CD8-positive, alpha-beta memory T cell (primary cell): ENCODE data around the gene KAT8. TPM values are rescaled to one million over a fixed set of nuclear protein-coding genes. Genes with fewer than 3 reads are reported as not detected.

Experiments
- CTCF ChIA-PET: fragments of 350-600 bp; sonication (Branson Sonifier 250); formaldehyde crosslinking; loops from one replicate; lab custom pipeline; 2021; ENCODE audit warnings: antibody characterized with exemption; lab: Charles Lee
- POLR2A ChIA-PET: fragments of 350-600 bp; sonication (Branson Sonifier 250); formaldehyde crosslinking; loops from one replicate; lab custom pipeline; 2021; ENCODE audit warnings: antibody characterized with exemption; lab: Charles Lee
- DNase-seq, 5 donors: peaks; one replicate each; pipeline versions ENCODE4 v3.0.0 to v3.0.0-alpha.2; 2020 to 2022; ENCODE audit warnings: mixed read lengths in 1 of 5
- H3K27ac ChIP-seq: one replicate; pipeline ENCODE4 v1.7.0; 2013; ENCODE audit warnings: low read depth, mild to moderate bottlenecking, low read length, moderate library complexity
- H3K27me3 ChIP-seq: 2 replicates; pipeline ENCODE4 v1.7.0; 2013; ENCODE audit warnings: low read length, mild to moderate bottlenecking; ENCODE audit not compliant: insufficient read depth, poor library complexity, severe bottlenecking
- H3K36me3 ChIP-seq: 2 replicates; pipeline ENCODE4 v1.7.0; 2013; ENCODE audit warnings: mild to moderate bottlenecking, low read length, moderate library complexity; ENCODE audit not compliant: insufficient read depth
- H3K4me1 ChIP-seq: 2 replicates; pipeline ENCODE4 v1.7.0; 2013; ENCODE audit warnings: mild to moderate bottlenecking, low read length, moderate library complexity; ENCODE audit not compliant: insufficient read depth
- H3K4me3 ChIP-seq: 2 replicates; pipeline ENCODE4 v1.7.0; 2013; ENCODE audit warnings: mild to moderate bottlenecking, low read length
- H3K9me3 ChIP-seq: 2 replicates; pipeline ENCODE4 v1.7.0; 2013; ENCODE audit warnings: mild to moderate bottlenecking, low read length
- H3K27ac Mint-ChIP-seq, 8 donors: one replicate each; pipeline ENCODE4 v1.8.0; 2020 to 2021; ENCODE audit warnings: mixed read lengths in 8 of 8, mild to moderate bottlenecking in 6 of 8, inconsistent platforms in 3 of 8, moderate library complexity in 3 of 8
- H3K27me3 Mint-ChIP-seq, 2 donors: one replicate each; pipeline ENCODE4 v1.8.0; 2020 to 2021; ENCODE audit warnings: mixed read lengths in 2 of 2, mild to moderate bottlenecking in 1 of 2, moderate library complexity in 1 of 2
- H3K36me3 Mint-ChIP-seq, 3 donors: one replicate each; pipeline ENCODE4 v1.8.0; 2020 to 2021; ENCODE audit warnings: mixed read lengths in 3 of 3, inconsistent platforms in 1 of 3, mild to moderate bottlenecking in 1 of 3
- H3K4me1 Mint-ChIP-seq, 3 donors: one replicate each; pipeline ENCODE4 v1.8.0; 2020 to 2021; ENCODE audit warnings: mixed read lengths in 3 of 3, inconsistent platforms in 1 of 3, mild to moderate bottlenecking in 1 of 3
- H3K4me3 Mint-ChIP-seq, 7 donors: one replicate each; pipeline ENCODE4 v1.8.0; 2020 to 2021; ENCODE audit warnings: mixed read lengths in 7 of 7, mild to moderate bottlenecking in 6 of 7, moderate library complexity in 4 of 7, inconsistent platforms in 2 of 7
- H3K9me3 Mint-ChIP-seq, 5 donors: one replicate each; pipeline ENCODE4 v1.8.0; 2020 to 2022; ENCODE audit warnings: mixed read lengths in 5 of 5, mild to moderate bottlenecking in 3 of 5, moderate library complexity in 2 of 5, inconsistent platforms in 1 of 5
- polyA plus RNA-seq: library from polyadenylated mRNA; unstranded; fragments of 300-500 nt; fragmentation: Illumina TruSeq; gene quantifications from one replicate; pipeline ENCODE4 v1.2.3, GENCODE V29; 2021
- total RNA-seq, 2 experiments: library from RNA; stranded (reverse); gene quantifications; one replicate each; pipeline ENCODE4 v1.2.3, GENCODE V29; 2021

Gene KAT8
- total and polyA plus RNA-seq, 3 experiments from 2014 or later = 56.1 to 67.3 (median 58.6) TPM

GRCh38 chr16:31081428-31082351 lies 35.8 kb upstream of the KAT8 start:
- Histone ChIP-seq H3K27ac (no peak overlapping the region), H3K4me3 (no peak overlapping the region), H3K36me3 (peaks cover 27% of the 10 kb centered on the region), H3K4me1 (no peaks in the 10 kb centered on the region), H3K9me3 (no peaks in the 10 kb centered on the region), H3K27me3 (no peaks in the 10 kb centered on the region)
- H3K4me3 Mint-ChIP-seq = no peak overlapping the region
- H3K27ac Mint-ChIP-seq = peak overlapping the region in 5 of 8 donors; percentile 32 to 89 (median 75)
- POLR2A ChIA-PET = no interaction called here
- CTCF ChIA-PET = no interaction called here
- peaks cover 8 to 42% (median 12%) of the 10 kb centered on the region in 3 donors for H3K4me1 Mint-ChIP-seq
- H3K36me3 Mint-ChIP-seq = peaks cover 0 to 80% (median 4%) of the 10 kb centered on the region in 3 donors
- no peaks in the 10 kb centered on the region for H3K9me3 Mint-ChIP-seq
- no peaks in the 10 kb centered on the region for H3K27me3 Mint-ChIP-seq
- DNase-seq = no peak

- Histone ChIP-seq H3K4me3 (no peak overlapping the region), H3K9me3 (no peaks in the 10 kb centered on the region), H3K36me3 (peaks cover 19% of the 10 kb centered on the region), H3K4me1 (no peaks in the 10 kb centered on the region), H3K27ac (no peak overlapping the region), H3K27me3 (no peaks in the 10 kb centered on the region)
- CTCF ChIA-PET = no interaction called here
- Mint-ChIP-seq H3K36me3 (peaks cover 0 to 78% (median 4%) of the 10 kb centered on the region in 3 donors), H3K4me3 (peak overlapping the region in 1 of 7 donors; percentile 2), H3K9me3 (no peaks in the 10 kb centered on the region), H3K4me1 (peaks cover 8 to 42% (median 12%) of the 10 kb centered on the region in 3 donors), H3K27ac (peak overlapping the region in 4 of 8 donors; percentile 32 to 75 (median 66)), H3K27me3 (no peaks in the 10 kb centered on the region)
- POLR2A ChIA-PET = no interaction called here
- DNase-seq = peak in 1 of 5 donors; percentile 29
Observed at GRCh38 chr16:31082368-31083045, 35.0 kb upstream of the KAT8 start.

GRCh38 chr16:31083081-31083480 lies 34.4 kb upstream of the KAT8 start:
- Mint-ChIP-seq H3K36me3 (peaks cover 0 to 73% (median 4%) of the 10 kb centered on the region in 3 donors), H3K27ac (peak overlapping the region in 2 of 8 donors; percentile 17 to 76), H3K4me3 (no peak overlapping the region), H3K9me3 (no peaks in the 10 kb centered on the region), H3K4me1 (peaks cover 3 to 38% (median 9%) of the 10 kb centered on the region in 3 donors), H3K27me3 (no peaks in the 10 kb centered on the region)
- no peak for DNase-seq
- no peaks in the 10 kb centered on the region for H3K9me3 ChIP-seq
- H3K27me3 ChIP-seq = no peaks in the 10 kb centered on the region
- ChIA-PET CTCF (interaction anchor here (1.5 kb wide), 1 partner anchor 18 kb away, joined by 3 read pairs; no protein-coding TSS in a partner anchor), POLR2A (no interaction called here)
- H3K36me3 ChIP-seq = peaks cover 13% of the 10 kb centered on the region
- H3K27ac ChIP-seq = no peak overlapping the region
- H3K4me3 ChIP-seq = no peak overlapping the region
- no peaks in the 10 kb centered on the region for H3K4me1 ChIP-seq

GRCh38 chr16:31083556-31083955 lies 33.9 kb upstream of the KAT8 start:
- H3K27ac Mint-ChIP-seq = peak overlapping the region in 2 of 8 donors; percentile 17 to 76
- no peaks in the 10 kb centered on the region for H3K9me3 Mint-ChIP-seq
- H3K4me1 Mint-ChIP-seq = peaks cover 3 to 34% (median 6%) of the 10 kb centered on the region in 3 donors
- H3K4me3 Mint-ChIP-seq = no peak overlapping the region
- no peak overlapping the region for H3K4me3 ChIP-seq
- H3K27me3 Mint-ChIP-seq = no peaks in the 10 kb centered on the region
- H3K4me1 ChIP-seq = no peaks in the 10 kb centered on the region
- H3K36me3 Mint-ChIP-seq = peaks cover 0 to 68% (median 4%) of the 10 kb centered on the region in 3 donors
- no peak overlapping the region for H3K27ac ChIP-seq
- peaks cover 8% of the 10 kb centered on the region for H3K36me3 ChIP-seq
- no peaks in the 10 kb centered on the region for H3K9me3 ChIP-seq
- DNase-seq = no peak
- ChIA-PET POLR2A (no interaction called here), CTCF (interaction anchor here (1.5 kb wide), 1 partner anchor 17 kb away, joined by 3 read pairs; no protein-coding TSS in a partner anchor)
- no peaks in the 10 kb centered on the region for H3K27me3 ChIP-seq

- ChIA-PET POLR2A (no interaction called here), CTCF (interaction anchor here (1.5 kb wide), 1 partner anchor 17 kb away, joined by 3 read pairs; no protein-coding TSS in a partner anchor)
- DNase-seq = peak in 1 of 5 donors; percentile 33
- no peak overlapping the region for H3K4me3 Mint-ChIP-seq
- H3K4me1 Mint-ChIP-seq = peaks cover 3 to 29% (median 6%) of the 10 kb centered on the region in 3 donors
- no peaks in the 10 kb centered on the region for H3K9me3 Mint-ChIP-seq
- Histone ChIP-seq H3K4me3 (no peak overlapping the region), H3K36me3 (peaks cover 4% of the 10 kb centered on the region), H3K27ac (no peak overlapping the region), H3K27me3 (no peaks in the 10 kb centered on the region), H3K9me3 (no peaks in the 10 kb centered on the region), H3K4me1 (no peaks in the 10 kb centered on the region)
- H3K27me3 Mint-ChIP-seq = no peaks in the 10 kb centered on the region
- H3K27ac Mint-ChIP-seq = peak overlapping the region in 1 of 8 donors; percentile 50
- H3K36me3 Mint-ChIP-seq = peaks cover 0 to 67% (median 4%) of the 10 kb centered on the region in 3 donors
Observed at GRCh38 chr16:31083981-31084380, 33.5 kb upstream of the KAT8 start.

GRCh38 chr16:31084584-31085302 lies 32.7 kb upstream of the KAT8 start:
- H3K4me1 ChIP-seq = no peaks in the 10 kb centered on the region
- peak in 1 of 5 donors; percentile 43 for DNase-seq
- Mint-ChIP-seq H3K27ac (peak overlapping the region in 1 of 8 donors; percentile 9), H3K4me1 (peaks cover 3 to 24% (median 6%) of the 10 kb centered on the region in 3 donors), H3K4me3 (no peak overlapping the region), H3K36me3 (peaks cover 0 to 66% (median 2%) of the 10 kb centered on the region in 3 donors), H3K27me3 (no peaks in the 10 kb centered on the region), H3K9me3 (no peaks in the 10 kb centered on the region)
- no peaks in the 10 kb centered on the region for H3K36me3 ChIP-seq
- no peak overlapping the region for H3K4me3 ChIP-seq
- ChIA-PET POLR2A (no interaction called here), CTCF (interaction anchor here (1.5 kb wide), 1 partner anchor 16 kb away, joined by 3 read pairs; no protein-coding TSS in a partner anchor)
- H3K9me3 ChIP-seq = no peaks in the 10 kb centered on the region
- no peaks in the 10 kb centered on the region for H3K27me3 ChIP-seq
- no peak overlapping the region for H3K27ac ChIP-seq

- Mint-ChIP-seq H3K36me3 (peaks cover 0 to 63% (median 2%) of the 10 kb centered on the region in 3 donors), H3K27me3 (no peaks in the 10 kb centered on the region), H3K4me3 (no peak overlapping the region), H3K4me1 (peaks cover 3 to 24% (median 6%) of the 10 kb centered on the region in 3 donors), H3K9me3 (no peaks in the 10 kb centered on the region), H3K27ac (peak overlapping the region in 3 of 8 donors; percentile 9 to 69 (median 60))
- Histone ChIP-seq H3K4me3 (no peak overlapping the region), H3K27ac (no peak overlapping the region), H3K27me3 (no peaks in the 10 kb centered on the region), H3K9me3 (no peaks in the 10 kb centered on the region), H3K36me3 (peaks cover 2% of the 10 kb centered on the region), H3K4me1 (no peaks in the 10 kb centered on the region)
- peak in 1 of 5 donors; percentile 30 for DNase-seq
- CTCF ChIA-PET = no interaction called here
- POLR2A ChIA-PET = no interaction called here
Observed at GRCh38 chr16:31085411-31085810, 32.1 kb upstream of the KAT8 start.
